HuH-7 (cell line): ENCODE measurements around the gene DOP1A.

Source experiments
- DNase-seq: peaks from one replicate; pipeline ENCODE4 v3.0.0; 2011; ENCODE audit warnings: low spot score

DOP1A gene, protein sequence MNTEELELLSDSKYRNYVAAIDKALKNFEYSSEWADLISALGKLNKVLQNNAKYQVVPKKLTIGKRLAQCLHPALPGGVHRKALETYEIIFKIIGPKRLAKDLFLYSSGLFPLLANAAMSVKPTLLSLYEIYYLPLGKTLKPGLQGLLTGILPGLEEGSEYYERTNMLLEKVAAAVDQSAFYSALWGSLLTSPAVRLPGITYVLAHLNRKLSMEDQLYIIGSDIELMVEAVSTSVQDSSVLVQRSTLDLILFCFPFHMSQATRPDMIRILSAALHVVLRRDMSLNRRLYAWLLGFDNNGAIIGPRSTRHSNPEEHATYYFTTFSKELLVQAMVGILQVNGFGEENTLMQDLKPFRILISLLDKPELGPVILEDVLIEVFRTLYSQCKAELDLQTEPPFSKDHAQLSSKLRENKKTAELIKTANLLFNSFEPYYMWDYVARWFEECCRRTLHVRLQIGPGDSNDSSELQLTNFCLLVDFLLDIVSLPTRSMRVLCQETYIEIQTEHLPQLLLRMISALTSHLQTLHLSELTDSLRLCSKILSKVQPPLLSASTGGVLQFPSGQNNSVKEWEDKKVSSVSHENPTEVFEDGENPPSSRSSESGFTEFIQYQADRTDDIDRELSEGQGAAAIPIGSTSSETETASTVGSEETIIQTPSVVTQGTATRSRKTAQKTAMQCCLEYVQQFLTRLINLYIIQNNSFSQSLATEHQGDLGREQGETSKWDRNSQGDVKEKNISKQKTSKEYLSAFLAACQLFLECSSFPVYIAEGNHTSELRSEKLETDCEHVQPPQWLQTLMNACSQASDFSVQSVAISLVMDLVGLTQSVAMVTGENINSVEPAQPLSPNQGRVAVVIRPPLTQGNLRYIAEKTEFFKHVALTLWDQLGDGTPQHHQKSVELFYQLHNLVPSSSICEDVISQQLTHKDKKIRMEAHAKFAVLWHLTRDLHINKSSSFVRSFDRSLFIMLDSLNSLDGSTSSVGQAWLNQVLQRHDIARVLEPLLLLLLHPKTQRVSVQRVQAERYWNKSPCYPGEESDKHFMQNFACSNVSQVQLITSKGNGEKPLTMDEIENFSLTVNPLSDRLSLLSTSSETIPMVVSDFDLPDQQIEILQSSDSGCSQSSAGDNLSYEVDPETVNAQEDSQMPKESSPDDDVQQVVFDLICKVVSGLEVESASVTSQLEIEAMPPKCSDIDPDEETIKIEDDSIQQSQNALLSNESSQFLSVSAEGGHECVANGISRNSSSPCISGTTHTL (N-terminal part only)

DNA sequence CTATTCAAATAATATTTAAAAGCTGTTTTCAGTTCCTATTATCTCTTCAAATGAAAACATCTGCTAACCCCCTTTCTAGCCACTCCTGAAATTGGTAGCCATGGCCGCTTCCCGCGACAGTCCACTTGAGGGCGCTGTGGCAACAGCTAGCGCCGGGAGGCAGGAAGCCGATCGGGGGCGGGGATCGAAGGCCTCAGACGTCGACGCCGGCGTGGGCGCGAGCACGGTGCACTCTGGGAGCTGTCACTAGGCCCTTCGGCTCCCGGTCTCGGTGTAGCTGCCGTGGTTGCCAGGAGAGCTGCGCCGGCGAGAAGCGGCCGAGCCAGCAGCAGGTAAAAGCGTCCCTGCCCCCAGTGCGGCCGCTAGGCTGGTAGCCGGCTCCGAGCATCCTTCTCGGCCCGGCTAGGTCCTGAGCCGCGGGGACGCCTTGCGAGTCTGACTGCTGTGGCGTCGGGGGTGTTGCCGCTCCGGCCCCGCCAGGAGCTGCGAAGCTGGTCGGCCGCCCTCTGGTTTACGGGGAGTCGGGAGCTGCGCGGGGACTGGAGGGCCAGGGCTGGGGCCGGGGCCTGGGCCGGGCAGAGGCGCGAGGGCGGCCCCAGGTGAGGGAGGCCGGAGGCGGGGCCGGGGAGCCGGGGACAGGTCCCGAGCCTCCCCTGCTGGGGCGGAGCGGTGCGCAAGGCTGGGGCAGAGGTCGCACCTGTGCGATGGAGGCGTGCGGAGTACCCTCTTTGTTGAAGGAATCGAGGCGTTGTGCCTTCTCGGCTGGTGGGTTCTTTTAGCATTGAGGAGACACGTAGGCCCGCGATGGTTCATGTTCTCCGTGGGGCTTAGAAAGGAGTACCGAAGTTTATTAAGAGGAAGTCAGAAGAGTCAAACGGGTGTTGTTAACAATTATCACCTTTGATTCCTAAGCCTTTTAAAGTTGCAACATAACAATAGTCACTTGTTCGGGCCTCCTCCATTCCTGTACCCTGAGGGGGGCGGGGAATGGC is at the start of gene DOP1A:
DOP1A (plus strand) TSS at position 224 of the 992 bp plus-strand sequence. CDS start 29,307 bp downstream, outside the sequence.
- peak; percentile 94 for DNase-seq

DNA sequence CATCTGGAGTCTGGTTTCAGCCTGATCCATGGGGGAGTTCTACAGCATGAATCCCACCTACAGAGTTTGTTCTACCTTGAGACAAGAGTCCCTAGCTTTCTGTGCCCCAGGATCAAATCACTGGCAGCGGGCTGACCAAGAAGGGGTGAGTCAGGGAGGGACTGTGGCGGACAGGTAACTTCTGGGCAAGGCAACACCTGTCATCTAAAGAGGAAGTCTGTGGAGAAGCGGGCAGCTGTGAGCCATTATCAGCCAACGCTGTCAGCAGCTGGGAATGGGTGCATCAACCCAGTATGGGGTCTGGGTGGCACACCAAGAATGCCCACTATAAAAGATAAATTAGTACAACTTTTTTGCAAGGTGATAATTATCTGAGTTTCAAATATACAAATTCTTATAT is 47.7 kb upstream of the DOP1A start:
- DNase-seq: no peak

DNA sequence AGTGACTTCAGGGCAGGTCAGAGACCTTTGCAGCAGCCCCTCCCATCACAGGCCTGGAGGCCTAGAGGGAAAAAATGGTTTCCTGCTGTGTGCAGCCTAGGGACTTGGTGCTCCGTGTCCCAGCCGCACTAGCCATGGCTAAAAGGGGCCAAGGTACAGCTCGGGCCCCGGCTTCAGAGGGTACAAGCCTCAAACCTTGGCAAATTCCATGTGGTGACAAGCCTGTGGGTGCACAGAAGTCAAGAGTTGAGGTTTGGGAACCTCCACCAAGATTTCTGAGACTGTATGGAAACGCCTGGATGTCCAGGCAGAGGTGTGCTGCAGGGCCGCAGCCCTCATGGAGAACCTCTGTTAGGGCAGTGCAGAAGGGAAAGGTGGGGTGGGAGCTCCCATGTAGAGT is 35.8 kb upstream of the DOP1A start:
- no peak for DNase-seq

DNA sequence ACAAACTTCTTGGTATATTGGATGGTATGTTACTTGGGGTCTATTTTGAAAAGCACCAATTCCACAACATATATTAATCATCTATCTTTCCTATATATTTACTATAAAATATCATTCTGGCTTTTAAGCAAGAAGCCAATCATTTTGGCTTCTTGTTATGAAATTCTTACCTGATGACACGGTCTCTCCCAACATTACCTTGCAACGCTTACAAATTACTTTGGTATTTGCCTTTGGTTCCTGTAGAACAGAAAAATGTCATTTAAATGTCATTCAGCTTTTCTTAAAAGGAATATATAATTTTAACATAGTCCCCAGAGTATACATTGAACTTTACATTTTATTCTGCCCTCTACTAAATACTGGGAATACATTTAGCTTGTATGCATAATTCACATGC is 29.2 kb upstream of the DOP1A start:
- no peak for DNase-seq

DNA sequence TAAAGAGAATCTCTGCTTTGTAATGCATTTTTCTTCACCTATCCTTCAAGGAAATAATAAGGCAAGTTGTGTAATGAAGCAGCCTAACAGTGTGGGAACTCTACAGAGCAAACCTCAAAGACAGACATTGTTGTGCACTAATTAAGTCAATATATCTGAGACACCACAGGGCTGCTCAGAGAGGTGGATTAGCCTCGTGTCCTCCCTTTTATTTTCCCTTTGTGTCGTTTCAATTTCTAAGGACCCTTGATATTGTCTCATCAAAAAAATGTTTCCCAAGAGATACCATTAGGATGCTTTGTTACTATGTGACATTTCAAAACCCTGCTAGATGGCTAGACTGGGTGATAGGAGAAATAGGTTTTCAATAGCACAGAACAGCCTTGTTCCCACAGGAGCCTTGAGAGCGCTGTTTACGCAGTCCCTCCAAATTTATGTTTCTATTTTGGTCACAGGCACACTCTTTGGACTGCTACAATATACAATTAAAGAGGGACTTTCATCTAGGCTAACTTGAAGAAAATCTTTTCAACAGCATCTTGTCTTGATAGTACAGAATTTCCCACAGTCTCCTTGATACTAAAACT is 24.9 kb upstream of the DOP1A start:
- no peak for DNase-seq

DNA sequence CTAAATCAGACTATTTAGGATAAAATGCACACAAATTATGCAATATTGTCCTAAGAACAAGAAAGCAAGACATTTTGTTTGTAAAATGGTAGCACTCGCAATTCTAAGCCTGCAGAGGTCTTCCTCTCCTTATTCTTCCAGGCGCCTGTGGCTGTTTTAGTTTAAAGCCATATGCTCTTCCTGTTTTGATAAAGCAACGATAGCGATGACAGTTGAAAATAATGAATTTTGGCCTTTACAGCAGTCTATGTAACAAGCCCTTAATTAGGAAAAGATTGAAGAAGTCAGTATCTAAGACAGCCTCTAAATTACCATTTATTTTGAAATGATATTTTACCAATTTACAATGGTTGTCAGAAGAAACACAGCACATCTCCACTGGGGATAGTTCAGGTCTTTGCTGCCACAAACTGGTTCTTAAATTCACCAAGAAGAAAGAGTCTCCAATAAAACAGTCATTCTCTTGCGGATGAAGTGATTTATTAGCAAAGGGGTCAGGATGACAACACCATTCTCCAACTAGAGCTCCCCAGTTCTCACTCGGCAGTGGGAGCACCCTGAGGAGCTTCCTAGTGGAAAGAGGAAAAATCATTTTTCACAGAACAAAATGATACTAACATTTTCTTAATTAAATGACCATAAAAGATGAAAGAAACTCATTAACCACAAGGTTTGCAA is 23.2 kb upstream of the DOP1A start:
- no peak for DNase-seq

DNA sequence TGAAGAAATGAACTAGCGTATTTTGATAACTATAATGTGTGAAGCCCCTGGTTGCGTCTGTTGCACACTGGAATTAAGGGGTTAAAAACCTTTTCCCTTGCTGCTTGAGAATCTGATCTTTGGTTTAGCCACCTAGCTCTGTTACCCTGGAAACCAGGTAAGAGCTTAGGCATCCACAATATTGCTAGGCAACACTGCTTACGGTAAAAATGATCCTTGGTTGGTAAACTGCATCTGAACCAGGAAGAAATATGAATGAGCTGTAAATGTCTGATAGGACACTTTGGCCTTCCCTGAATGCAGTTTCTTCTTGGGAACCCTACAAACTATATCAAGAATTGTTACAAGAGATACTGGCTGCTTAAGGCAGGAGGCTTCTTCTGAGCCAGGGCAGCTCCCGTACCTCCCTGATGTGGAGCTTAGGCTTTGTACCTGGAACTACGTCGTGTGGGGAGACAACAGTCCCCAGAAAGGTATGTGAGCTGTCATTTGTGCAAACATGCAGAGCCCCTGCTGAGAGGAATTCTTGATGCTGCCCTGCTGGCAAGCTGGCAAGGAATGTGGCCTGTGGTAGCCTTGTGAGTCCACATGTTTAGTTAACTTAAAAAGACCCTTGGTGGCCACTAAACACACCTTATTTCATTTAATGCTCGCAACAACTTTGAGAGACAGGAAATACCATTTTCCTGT is 20.3 kb upstream of the DOP1A start:
- DNase-seq: no peak

DNA sequence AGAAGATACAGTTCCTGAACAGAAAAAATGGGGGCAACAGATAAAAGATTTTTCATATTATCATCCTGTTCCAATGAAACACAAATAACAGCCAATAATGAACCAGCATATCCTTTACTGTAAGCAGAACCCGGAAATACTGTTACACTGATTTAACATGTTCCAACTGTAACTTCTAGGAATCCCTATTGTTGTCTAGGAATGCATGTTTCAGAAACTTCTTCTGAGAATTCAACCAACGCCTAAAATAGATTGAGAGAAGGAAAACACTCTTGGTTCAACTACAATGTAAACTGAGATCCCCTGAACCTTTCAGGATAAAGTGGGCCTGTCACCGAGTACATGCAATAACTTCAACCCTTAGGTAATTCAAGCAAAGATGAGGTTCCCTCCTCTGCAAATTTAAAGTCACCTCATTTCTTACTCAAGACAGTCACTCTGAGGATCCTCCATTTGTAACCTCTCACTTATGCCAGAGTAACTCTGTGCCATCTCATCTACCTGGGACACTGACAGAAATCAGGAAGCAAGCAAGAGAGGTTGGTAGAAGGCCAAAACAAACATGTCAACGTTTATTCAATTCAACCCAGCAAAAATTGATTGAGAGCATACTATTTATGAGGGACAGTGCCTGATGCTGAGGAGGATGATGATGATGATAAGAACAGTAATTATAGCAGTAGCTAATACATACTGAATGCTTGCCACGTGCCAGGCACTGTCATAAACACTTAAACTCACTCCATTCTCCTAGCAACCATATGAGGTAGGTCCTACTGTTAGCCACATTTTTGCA is 15.9 kb upstream of the DOP1A start:
- no peak for DNase-seq

DNA sequence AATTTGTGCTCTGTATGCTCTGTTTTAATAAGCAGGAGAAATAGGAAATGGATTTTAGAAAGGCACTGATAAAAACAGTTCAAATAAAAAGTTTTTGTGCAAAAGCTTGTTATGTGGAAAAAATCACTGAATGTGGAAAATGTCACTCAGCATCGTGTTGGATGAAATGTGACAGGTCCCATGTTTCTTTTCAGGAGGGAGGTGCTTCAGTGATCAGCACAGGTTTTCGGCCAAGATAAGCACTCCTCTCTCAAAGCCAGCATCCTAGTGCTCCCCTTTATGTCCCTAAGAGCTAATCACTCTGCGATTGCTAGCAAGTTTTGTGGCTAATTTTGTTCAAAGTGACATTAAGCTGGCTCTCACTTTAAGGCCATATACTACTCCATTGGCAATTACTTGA is 13.8 kb upstream of the DOP1A start:
- no peak for DNase-seq

DNA sequence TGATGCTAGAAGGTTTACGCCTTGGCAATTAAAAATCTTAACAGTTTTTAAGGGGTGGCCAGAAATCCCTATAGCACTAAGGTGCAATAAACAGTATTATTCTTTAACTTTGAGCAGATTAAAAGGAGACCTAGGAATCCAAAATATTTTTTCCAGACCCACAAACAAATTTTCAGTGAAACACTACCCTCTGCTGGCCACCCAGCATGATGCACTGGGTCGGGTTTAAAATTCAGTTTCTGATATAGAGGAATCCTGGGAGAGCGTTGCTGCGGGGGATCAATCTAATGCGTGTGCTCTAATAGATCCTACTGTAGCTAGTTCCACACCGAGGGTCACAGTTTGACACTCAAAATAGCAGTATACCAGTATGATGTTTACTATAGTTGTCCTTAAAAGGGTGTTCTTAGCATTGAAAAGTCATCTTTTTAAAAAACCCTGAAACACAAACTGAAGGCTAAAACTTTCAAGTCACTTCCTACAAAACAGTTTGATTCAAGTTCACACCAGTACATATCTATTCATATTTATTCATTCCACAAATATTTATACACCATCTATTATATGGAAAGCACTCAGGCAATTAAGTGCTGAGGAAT is 12.0 kb upstream of the DOP1A start:
- DNase-seq: peak; percentile 58

DNA sequence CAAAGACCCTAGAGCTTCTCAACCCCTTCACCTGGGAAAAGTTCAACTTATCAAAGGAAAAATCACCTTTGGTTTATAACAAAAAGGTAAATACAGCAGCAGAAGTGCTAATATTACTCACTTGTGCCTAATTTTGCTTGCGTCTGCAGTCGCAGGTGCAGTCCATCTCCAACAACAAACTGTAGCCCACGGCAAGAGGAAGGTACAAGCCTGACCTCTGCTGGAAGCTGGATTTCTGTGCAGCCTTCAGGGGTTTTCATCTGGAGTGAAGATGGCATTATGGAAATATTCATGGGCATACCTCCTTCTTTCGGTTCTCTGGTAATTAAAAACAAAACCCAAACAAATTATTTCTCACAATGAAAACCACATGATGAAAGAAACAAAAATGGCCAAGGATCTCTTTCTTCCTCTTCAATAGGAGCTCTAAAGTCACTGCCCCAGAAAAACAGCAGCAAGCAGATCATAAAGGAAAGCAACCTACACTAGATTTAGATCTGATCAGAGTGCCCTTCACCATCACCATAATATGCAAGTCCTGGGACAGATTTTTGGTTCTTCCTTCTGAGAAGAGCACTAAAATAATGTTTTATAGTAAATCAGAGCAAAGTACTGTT is 9.7 kb upstream of the DOP1A start:
- peak; percentile 57 for DNase-seq

DNA sequence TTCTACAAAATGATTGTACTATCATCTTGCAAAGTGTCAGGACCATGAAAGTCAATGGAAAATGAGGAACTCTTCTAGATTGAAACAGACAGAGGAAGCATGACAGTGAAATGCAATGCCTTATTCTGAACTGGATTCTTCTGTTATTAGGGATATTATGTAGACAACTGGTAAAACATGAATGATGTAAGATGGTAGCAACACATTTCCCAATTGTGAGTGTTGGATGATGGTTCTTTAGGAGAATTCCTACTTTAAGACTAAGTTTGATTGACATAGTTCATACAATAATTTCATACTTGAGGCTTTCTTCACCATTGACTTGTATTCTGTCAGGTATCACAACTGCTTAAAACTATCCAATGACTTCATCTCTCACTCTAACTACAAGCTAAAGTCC is 6.3 kb upstream of the DOP1A start:
- DNase-seq: no peak

DNA sequence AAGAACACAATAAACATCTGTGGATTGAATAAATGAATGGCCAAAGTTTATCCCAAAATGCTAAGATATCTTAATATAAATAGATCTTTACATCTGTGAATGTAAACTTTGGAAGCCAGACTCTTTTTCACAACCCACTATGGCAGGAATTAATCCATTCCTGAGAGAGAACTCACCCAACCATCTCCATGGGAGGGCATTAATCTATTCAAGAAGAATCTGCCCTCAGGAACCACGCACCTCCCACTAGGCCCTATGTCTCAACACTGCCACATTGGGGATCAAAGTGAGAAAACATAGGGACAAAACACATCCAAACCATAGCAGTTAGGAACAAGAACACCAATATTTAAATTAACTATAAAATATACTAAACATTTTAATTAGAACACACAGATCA is 5.2 kb upstream of the DOP1A start:
- DNase-seq: no peak

DNA sequence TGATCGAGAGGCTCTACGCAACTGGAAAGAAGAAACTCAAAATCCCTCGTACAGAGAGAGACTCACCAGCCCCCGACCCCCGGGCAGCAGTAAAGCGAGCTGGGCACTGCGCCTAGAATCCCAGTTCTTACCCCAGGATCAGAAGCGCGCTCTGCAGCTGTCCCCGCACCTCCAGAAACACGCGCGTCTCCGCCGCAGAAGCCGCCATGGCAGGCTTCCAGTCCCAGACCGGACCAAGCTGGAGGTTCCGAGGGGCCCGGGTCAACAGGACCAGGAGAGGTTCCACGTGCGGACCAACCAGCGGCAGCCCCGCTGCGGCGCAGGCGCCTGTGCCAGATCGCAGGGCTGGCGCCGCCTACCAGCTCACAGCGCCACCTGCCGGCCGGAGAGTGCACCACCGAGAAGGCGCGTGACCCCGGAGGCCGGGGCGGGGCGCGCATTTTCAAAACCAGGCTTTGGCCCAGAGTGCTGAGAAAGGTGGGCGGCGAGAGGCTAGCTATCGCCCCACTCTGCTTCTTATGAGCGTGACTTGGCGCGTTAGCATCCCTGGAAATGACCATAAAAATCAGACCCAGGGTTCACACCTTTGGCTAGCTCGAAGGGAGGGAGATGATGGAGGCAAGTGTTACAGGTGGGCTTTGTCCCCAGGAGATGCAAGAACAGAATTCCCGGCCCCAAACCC is 1.8 kb upstream of the DOP1A start, which contains the start of gene UBE3D:
UBE3D (minus strand) TSS at position 331 of the 682 bp plus-strand sequence; CDS start at position 208, 123 bp downstream.
- DNase-seq: peak; percentile 84

DNA sequence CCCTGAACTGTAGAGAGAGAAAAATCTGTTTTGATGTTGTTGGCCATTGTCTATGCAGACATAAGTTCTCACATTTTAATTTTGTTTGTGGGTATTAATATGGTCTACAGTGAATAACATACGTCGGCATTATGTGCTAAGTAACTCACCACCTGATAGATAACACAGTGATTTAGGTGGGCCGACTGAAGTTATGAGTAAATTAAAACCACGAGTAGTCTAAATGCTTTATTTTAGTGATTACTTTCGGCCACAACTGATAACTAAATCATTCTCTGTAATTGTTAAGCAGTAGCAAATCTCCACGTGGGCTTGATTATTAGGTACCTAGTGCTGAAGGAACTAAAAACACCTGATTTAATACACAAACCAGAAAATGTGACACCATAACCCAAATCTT is 1.1 kb downstream of the DOP1A start:
- no peak for DNase-seq

DNA sequence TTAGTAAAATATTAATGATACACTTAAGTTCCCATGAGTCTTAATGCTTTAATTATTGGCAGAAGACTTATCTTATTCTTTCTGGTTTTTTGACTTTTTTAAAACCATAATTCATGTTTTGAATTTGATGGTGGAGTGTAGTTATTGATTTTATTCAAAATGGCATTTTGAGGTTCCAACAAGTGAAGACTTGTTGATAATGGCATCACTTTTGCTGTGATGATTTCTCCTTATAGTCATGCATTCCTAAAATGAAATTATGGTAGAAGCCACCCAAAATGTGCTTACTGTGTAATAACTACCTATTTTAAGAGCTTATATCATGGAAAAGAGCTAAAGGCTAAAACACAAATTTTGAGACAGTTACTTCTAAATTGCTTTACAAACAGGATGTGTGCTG is 2.2 kb downstream of the DOP1A start:
- DNase-seq: no peak

DNA sequence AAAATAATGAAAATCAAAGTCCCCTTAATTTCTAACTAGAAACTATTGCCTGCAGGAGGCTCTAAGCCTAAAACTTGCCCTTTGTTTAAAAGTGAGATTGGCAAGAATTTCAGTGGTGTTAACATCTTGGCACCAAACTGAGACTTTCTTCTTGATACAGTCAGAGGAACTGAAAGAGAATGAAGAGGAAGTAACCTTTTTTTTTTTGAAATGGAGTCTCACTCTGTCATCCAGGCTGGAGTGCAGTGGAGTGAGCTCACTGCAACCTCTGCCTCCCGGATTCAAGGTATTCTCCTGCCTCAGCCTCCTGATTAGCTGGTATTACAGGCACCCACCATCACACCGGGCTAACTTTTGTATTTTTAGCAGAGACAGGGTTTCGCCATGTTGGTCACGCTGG is 3.6 kb downstream of the DOP1A start:
- DNase-seq: no peak
